Measurements from ENCODE around the gene UBAC2.

The UBAC2 gene

DNA sequence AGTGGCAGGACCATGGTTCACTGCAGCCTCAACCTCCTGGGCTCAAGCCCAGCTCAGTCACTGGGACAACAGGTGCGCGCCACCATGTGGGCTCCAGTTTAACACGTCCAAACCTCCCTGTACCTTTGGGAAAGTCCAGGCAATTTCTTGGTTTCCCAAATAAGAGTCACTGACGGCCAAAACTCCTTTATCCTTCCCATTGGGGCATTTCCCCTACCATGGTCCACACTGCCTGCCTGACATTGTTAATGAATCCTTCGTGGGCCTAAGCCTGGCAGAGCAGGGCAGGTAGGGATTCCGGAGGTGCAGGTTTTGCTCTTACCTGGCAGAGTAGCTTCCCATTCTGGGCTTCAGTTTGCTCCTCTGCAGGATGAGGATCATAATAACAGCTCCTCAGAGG is 234.5 kb downstream of the UBAC2 start:
- no peak for DNase-seq (ENCODE audit: low read depth in 2 of 2)

DNA sequence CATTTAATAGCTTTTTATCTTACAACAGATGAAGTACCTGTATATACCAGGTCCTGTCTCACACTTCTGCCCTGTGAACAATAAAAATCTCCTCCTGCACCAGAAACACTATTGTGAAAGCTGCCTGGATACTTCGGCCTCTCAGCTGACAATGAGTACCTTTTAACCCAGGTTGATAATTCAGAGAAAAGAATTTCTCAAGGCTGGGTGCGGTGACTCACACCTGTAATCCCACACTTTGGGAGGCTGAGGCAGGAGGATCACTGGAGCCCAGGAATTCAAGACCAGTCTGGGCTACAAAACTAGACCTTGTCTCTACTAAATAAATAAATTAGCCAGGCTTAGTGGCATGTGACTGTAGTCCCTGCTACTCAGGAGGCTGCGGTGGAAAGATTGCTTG is 235.3 kb downstream of the UBAC2 start:
- DNase-seq (ENCODE audit: low read depth in 2 of 2) = no peak

Measured in stimulated activated CD8-positive, alpha-beta memory T cell treated with anti-CD3 and anti-CD28 coated beads, Interleukin-7, amount 100 ng/mL, for 4 hours (primary cell).